Right atrium auricular region (tissue), 2 donors: ENCODE measurements around the gene ANO6. TPM values are rescaled to one million over a fixed set of nuclear protein-coding genes. Genes with fewer than 3 reads are reported as not detected.

Experiments used
- DNase-seq: peaks from one replicate; pipeline ENCODE4 v3.0.0-alpha.2; 2019; ENCODE audit warnings: low spot score
- H3K27ac ChIP-seq, 2 donors: fragments of 200-600 bp; sonication (generic); 1 replicate in 1 of 2; 2 replicates in 1 of 2; pipeline ENCODE4 v1.5.1; 2016 to 2019
- H3K27me3 ChIP-seq, 2 donors: fragments of 200-600 bp; sonication (generic); one replicate each; pipeline versions ENCODE4 v1.5.1 to v1.6.0; 2017 to 2019
- H3K36me3 ChIP-seq: fragments of 200-600 bp; sonication (generic); one replicate; pipeline ENCODE4 v1.5.1; 2016
- H3K4me1 ChIP-seq, 2 donors: fragments of 200-600 bp; sonication (generic); one replicate each; pipeline versions ENCODE4 v1.5.1 to v1.6.0; 2017 to 2019
- H3K4me3 ChIP-seq, 2 donors: fragments of 200-600 bp; sonication (generic); 1 replicate in 1 of 2; 2 replicates in 1 of 2; pipeline ENCODE4 v1.5.1; 2017 to 2019; ENCODE audit warnings: mild to moderate bottlenecking in 1 of 2, moderate library complexity in 1 of 2
- H3K9me3 ChIP-seq, 2 donors: fragments of 200-600 bp; sonication (generic); one replicate each; pipeline ENCODE4 v1.5.1; 2019
- CTCF ChIP-seq, 2 donors: fragments of 200-600 bp; sonication (generic); IDR thresholded peaks; one replicate each; pipeline ENCODE4 v1.5.1; 2019; ENCODE audit warnings: antibody characterized with exemption in 2 of 2
- total RNA-seq, 2 donors: library from RNA; depleted of rRNA; stranded (reverse); fragments of >200 nt; gene quantifications; one replicate each; pipeline ENCODE4 v1.1.0, GENCODE V29; 2016

Gene ANO6
- total RNA-seq, 2 donors from 2014 or later, result 48.1 to 49.5 TPM

- no peaks in the 10 kb centered on the region for H3K27me3 ChIP-seq
- no peaks in the 10 kb centered on the region for H3K9me3 ChIP-seq
- no peak for DNase-seq
- no peak overlapping the region for H3K27ac ChIP-seq
- no peak overlapping the region for H3K4me3 ChIP-seq
- peaks cover 53% of the 10 kb centered on the region for H3K36me3 ChIP-seq
- TF ChIP-seq CTCF (IDR thresholded peaks at IDR 0.05), result no peak
- no peaks in the 10 kb centered on the region for H3K4me1 ChIP-seq
Observed at GRCh38 chr12:45421736-45422135, 205.8 kb downstream of the ANO6 start.

GRCh38 chr12:45423931-45424330 lies 208.0 kb downstream of the ANO6 start:
- peaks cover 47% of the 10 kb centered on the region for H3K36me3 ChIP-seq

GRCh38 chr12:45425426-45425825 lies 209.5 kb downstream of the ANO6 start:
- Histone ChIP-seq H3K4me3 (no peak overlapping the region), H3K36me3 (peaks cover 49% of the 10 kb centered on the region), H3K27me3 (no peaks in the 10 kb centered on the region), H3K4me1 (peaks cover 0 to 6% of the 10 kb centered on the region in 2 donors), H3K27ac (no peak overlapping the region), H3K9me3 (no peaks in the 10 kb centered on the region)
- no peak for TF ChIP-seq CTCF (IDR thresholded peaks at IDR 0.05)
- DNase-seq, result no peak

More at GRCh38 chr12:45423931-45424330, 208.0 kb downstream of the ANO6 start:
- no peaks in the 10 kb centered on the region for H3K27me3 ChIP-seq
- H3K4me1 ChIP-seq, result peaks cover 0 to 6% of the 10 kb centered on the region in 2 donors
- no peak overlapping the region for H3K4me3 ChIP-seq
- no peaks in the 10 kb centered on the region for H3K9me3 ChIP-seq
- H3K27ac ChIP-seq, result no peak overlapping the region
- no peak for TF ChIP-seq CTCF (IDR thresholded peaks at IDR 0.05)
- no peak for DNase-seq

GRCh38 chr12:45426294-45426693 lies 210.4 kb downstream of the ANO6 start:
- TF ChIP-seq CTCF (IDR thresholded peaks at IDR 0.05), result no peak
- H3K4me3 ChIP-seq, result no peak overlapping the region
- peaks cover 47% of the 10 kb centered on the region for H3K36me3 ChIP-seq
- no peaks in the 10 kb centered on the region for H3K27me3 ChIP-seq
- peak overlapping the region; percentile 43 to 58 for H3K27ac ChIP-seq
- no peaks in the 10 kb centered on the region for H3K9me3 ChIP-seq
- DNase-seq, result no peak
- peaks cover 0 to 6% of the 10 kb centered on the region in 2 donors for H3K4me1 ChIP-seq

GRCh38 chr12:45427042-45427441 lies 211.1 kb downstream of the ANO6 start:
- no peak for TF ChIP-seq CTCF (IDR thresholded peaks at IDR 0.05)
- no peak for DNase-seq
- H3K4me1 ChIP-seq, result peaks cover 0 to 6% of the 10 kb centered on the region in 2 donors
- H3K36me3 ChIP-seq, result peaks cover 43% of the 10 kb centered on the region
- H3K27me3 ChIP-seq, result no peaks in the 10 kb centered on the region
- peak overlapping the region; percentile 43 to 58 for H3K27ac ChIP-seq
- no peaks in the 10 kb centered on the region for H3K9me3 ChIP-seq
- no peak overlapping the region for H3K4me3 ChIP-seq

- no peak for TF ChIP-seq CTCF (IDR thresholded peaks at IDR 0.05)
- Histone ChIP-seq H3K9me3 (no peaks in the 10 kb centered on the region), H3K27ac (no peak overlapping the region), H3K4me1 (peaks cover 0 to 10% of the 10 kb centered on the region in 2 donors), H3K4me3 (no peak overlapping the region), H3K36me3 (peaks cover 21% of the 10 kb centered on the region), H3K27me3 (no peaks in the 10 kb centered on the region)
- no peak for DNase-seq
Observed at GRCh38 chr12:45429831-45430230, 213.9 kb downstream of the ANO6 start.
